Stimulated activated CD8-positive, alpha-beta memory T cell treated with anti-CD3 and anti-CD28 coated beads, Interleukin-15, amount 100 ng/mL, for 1 hour (primary cell): ENCODE results near the gene GALNT18.

Experiments
- DNase-seq: peaks from one replicate; pipeline ENCODE4 v3.0.0-alpha.2; 2020; ENCODE audit warnings: low read depth

Gene GALNT18

DNA sequence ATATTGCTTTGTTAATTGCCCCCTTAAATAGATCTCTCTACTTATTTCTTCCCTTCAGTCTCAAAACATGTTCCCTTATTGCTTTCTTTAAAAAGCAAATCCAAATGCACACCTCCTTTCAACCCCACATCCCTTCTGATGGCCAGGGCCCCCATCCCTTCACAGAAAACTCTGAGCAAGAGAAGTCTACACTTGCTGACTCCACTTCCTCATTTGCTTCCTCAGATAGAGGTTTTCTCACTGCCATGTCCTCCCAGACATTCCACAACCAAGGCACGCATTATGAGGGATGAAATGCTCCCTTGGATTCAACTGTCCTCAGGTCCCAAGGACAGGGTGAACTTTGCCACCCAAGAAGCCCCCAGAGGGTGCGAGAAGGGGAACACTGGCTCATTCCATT lies 311.9 kb downstream of the GALNT18 start:
- DNase-seq = no peak

DNA sequence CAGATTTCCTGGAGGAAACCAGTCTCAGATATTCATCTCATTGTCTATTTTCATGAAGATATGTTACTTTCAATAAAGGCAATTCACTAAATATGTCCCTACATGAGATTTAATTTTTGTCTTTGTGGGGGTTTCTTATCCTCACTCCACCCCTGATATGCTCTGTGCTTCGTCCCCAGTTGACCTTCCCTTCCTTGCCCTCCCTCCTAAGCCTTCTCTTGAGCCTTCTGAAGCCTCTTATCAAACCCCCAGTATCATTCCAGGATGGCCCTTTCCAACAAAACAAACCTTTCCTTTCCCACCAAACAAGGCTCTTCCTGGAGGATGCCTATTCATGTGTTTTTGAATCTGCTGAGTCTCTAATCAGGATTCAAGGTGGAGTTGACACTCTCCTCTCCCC lies 313.6 kb downstream of the GALNT18 start:
- no peak for DNase-seq

DNA sequence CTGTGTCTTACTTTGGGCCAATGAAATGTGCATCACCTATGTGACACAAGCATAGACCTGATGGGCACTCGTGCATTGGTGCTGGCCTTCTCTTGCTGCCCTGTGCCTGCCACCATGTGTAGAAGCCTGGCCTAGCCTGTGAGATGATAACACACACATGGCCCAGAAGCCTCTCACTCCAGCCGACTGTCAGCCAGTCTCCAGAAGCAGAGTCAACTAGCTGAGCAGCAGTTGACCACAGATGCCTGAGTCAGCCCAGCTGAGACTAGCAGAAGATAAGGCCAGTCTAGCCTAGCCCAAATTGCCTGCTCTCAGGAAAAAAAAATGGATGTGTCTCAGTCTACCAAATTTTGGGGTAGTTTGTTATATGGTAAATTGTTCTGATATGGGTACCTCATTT lies 314.9 kb downstream of the GALNT18 start:
- no peak for DNase-seq

DNA sequence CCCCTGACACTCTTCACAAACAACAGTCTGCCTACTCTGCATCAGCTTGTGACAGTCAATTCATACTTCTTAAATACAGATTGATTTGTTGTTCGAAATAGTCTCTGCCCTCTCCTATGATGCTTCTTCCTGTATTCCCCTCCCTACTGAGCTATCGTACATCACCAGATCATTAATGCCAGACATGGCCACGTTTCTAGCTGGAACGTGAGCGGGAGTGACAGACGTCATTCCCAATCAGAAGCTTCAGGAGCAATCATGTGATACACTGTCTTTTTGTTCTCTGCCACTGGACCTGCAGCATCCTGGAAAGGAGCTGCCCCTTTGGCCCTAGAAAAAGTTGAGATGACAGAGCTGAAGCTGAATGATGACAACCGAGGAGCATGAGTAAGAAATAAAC lies 317.3 kb downstream of the GALNT18 start:
- no peak for DNase-seq

DNA sequence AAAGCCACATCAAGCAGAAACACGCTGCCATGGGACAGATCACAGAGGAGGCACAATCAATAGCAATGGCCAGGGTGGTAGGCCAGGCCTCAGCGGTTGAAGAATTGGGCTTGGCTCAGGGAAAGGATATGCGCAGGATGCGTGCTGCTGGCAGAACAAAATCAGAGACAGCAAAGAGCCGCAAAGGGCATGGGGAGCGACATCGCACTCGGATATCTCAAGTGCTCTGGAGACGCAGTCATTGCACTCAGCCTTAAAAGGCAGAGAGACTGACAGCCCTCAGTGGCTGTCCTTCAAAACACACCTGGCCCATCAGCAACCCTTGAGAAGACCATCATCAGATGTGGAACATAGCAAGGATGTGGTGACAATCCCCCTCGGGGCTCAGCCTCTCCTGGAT lies 319.2 kb downstream of the GALNT18 start:
- DNase-seq = no peak

DNA sequence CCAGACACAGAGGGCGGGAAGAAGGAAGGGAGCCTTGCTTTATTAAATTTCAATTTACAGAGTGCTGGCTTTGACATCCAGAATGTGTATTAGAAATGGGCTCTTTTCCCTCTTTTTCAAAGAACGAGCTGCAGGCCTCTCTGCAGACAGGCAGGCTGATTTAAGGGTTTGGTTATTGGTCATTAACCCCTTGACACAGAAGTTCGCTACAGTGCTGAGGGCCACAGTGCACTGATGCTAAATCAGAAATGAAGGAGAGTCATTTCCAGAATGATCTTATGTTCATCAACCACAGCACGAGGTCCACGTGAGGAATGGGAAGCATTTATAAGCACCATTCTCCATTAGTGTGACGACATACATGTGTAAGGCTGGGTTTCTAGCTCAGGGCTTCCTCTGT lies 320.6 kb downstream of the GALNT18 start:
- no peak for DNase-seq

DNA sequence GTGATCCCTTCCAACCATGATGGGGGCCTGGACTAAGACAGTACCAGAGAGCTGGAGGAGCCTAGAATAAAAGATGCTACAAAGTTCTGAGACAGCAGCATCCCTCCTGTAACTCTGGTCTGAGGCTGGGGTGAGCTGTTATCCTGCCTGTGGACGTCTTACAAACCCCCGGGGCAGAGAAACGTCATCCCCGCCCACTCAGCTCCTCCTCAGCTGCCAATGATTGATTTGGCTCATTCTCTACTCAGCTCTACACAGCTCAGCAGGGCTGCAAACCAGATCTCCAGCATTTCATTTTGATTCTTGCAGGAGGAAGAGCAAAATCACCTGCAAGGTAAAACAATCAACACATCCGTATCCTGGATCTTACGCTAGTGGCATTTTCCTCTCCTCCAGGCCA lies 324.2 kb downstream of the GALNT18 start:
- DNase-seq = no peak

DNA sequence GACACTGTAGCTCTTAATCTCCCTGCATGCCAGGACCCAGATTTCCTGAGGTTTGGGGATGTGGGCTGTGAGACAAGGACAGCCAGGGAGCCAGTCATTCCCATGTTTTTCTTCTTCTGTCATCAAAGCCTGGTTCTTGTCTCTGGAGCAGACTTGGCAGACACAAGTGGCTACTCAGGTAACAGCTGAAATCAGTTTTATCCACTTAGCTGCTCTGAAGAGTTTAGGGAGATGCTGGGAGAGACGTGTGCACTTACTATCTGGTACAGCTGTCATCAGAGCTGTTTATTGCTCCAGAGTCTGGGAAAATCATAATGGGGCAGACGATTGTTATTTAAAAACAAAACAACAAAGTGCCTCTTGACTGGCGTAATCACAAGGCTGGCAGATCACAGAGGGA lies 325.4 kb downstream of the GALNT18 start:
- DNase-seq = no peak

DNA sequence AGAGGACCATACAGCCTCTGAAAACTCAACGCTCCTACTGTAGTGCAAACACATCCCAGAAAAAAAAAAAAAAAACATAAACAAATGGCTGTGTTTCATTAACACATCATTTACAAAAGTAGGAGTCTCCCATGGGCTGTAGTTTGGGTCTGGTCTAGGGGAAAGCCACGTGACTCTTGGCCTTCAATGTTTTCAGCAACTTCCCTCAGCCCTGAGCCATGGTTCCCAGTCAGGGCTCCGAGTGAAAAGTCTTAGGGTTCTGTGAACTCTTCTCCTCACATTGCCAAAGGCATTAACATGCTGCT lies 327.3 kb downstream of the GALNT18 start:
- DNase-seq = no peak

DNA sequence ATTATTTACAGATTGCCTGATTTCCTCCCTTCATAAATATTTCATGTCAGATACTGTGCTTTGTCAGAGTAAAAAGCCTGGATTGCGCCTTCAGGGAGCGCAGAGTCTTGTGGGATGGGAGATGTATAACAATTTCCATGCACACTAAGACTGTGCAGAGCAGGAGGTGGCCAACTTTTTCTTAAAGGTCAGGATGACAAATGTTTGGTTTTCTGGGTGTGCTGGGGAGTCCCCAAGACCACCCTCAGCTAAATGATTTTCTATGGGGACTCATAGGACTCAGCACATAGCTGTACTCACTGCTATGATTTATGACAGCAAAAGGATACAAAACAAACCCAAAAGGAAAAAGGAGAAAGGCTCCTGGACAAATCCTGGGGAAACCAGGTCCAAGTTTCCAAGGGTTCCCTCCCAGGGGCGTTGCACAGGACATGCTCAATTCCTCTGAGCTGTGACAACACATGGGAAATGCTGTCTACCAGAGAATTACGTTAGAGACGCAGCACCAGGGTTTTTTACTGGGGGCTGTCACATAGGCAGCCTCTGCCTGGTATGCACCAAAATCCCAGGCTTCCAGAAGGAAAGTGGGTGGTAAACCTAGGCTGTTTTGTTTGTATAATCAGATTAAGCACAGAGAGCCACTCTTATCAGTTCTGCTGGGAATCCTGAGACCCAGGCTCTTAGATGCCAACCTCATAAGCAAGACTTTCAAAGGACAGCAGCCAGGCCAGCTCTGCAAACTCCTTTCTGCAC lies 327.8 kb downstream of the GALNT18 start:
- no peak for DNase-seq

DNA sequence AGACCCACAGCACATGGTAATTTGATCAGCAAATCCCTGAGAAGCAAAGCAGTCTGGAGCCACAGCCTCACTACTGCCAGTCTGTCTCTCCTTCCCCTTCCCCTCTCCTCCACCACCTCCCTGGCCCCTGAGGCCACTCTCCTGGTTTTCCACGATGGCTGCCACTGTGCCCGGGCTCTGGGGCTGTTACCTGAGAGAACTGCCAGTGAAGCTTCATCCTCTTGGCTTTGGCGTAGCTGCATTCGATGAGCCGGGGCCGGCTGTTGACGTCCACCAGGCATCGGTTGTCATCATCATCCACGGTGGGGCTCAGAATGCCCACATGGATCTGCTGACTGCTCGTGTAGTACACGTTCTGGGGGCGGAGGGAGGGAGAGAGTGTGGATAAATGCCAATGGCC lies 329.0 kb downstream of the GALNT18 start:
- no peak for DNase-seq

DNA sequence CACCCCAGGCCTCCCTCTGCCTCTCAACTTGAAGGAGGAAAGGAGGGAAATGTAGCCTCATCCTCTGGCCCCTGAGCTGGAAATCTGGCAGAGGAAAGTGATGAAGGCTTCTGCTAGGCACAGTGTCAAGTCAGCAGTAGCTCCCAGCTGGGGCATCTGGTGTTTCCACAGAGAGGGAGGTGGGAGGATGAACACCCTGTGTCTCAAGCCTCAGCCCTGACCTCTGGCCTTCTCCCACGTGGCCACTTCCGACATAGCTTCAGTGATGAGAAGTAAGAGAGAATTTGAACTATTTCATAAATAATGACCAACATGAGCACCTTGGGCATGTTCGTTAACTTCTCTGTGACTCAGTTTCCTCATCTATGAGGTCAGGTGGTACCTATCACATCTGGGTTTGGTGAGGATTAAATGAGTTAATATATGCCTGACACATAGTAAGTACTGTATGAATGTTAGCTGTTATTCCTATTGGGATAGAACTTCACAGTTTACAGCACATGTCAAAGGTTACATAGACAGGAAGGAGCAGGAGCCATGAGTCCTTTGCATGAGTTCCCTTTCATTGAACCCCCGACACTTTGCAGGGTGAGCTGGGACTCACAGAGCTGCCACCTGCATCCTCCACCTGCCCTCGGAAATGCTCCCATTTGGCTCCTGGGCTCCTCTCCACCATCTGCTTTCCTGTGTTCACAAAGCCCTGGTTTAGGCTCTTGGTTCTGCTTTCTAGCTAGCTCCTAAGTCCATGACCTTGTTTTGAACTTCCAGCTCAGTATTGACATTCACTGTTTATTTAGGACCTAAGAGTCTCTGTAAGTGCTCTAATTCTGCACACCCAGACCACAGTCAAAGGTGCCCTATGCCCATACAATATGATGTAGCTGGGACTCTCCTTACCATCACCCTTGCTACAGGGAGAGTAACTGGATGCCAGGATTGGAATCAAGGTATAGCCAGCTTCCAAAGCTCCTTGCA lies 330.5 kb downstream of the GALNT18 start:
- DNase-seq = no peak

DNA sequence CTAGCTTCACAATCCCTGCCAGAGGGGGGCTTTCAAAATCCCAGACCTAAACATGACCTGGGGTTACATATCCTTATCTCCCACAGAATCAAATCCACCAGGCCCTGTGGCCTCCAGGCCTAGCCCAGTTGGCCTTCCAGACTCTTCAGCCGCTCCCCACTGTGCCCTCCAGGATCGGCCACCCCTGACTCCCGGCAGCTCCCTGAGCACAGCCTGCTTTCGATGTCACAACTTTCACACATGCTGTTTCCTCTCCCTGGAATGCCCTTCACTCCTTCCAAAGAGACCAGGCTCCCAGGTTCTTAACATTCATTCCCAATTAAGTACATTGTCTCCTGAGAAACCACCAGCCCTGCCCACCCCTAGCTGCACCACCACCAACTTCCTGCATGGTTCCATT lies 331.5 kb downstream of the GALNT18 start:
- DNase-seq = no peak

DNA sequence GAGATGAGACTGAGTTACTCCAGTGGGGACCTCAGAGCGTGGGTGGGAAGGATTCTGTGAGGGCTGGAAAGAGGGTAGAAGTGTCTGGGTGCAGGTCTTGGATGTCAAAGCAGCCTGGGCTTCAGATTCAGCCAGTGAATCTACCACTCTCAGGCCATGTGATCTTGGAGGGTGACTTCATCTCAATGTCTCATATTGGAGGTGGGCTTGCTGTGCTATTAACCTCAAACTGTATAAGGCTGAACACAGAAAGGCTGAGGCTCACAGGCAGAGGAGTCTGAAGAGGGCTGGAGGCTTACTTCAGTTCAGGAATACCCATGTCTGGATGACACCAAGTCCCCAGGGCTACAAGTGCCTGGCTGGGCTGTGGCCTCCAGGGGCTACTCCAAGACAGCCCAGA lies 332.1 kb downstream of the GALNT18 start:
- no peak for DNase-seq

DNA sequence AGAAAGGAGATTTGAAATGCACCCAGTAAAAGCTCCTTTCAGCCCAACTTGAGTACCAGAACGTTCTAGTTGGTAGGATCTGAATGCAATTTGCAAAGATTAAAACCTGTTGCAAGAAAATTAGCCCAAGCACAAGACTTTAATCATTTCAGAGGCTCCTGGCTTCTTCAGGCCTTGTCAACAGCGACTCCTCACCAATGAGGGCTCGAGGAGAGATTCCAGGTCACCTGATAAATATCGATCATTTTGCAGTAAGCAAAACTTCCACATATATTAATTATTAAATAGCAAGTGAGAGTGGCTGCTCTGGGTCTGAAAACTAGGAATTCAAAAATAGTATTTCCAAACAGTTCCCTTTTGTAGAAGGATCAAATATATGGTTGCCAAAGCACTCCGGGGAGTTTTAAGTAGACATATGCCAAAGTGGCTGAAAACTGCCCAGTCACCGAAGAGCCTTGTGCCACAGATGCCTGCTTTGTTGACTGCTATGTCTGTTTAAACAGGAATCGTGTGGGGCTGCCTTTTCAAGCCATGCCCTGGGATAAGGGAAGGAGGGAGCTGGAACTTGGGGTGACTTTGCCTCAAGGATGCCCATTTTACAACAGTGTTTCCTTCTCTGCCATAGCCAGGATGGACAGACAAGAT lies 332.7 kb downstream of the GALNT18 start:
- DNase-seq = no peak

DNA sequence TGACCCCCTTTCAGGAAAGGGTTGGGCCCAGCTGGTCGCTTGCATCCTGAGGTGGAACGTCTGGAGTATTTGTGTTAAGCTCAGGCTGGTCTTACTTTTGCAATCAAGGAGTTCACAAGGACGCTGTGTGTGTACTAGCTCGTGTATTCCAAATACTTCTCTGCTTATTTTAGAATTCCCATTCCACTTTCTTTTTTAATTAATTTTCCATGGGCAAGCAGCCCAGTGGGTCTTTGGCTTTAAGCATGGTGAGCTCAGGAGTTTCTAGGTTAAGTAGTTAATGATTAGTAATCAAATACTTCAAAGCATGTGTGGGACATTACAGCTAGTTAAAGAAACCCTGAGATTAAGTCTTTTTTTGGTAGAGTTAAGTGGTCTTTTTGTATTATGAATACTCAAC lies 337.3 kb downstream of the GALNT18 start:
- no peak for DNase-seq

DNA sequence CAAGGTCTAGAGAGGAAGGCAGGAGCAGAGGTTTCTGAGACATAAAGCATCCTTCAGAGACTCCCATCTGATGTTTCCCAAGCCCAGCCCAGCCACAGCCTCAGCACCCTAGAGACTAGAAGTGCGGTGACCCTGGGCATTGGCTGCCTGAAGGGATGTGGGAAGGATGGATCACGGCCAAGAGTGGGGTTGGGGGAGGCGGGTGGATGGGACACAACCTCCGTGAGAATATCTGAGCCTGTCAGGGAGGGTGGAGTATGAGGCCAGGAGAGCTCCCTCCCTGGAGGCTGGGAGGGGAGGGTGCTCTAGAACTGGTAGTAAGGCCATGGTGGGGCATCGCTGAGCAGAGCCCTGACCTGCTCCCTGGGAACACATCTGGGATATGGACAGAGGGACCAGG lies 340.2 kb downstream of the GALNT18 start:
- no peak for DNase-seq

DNA sequence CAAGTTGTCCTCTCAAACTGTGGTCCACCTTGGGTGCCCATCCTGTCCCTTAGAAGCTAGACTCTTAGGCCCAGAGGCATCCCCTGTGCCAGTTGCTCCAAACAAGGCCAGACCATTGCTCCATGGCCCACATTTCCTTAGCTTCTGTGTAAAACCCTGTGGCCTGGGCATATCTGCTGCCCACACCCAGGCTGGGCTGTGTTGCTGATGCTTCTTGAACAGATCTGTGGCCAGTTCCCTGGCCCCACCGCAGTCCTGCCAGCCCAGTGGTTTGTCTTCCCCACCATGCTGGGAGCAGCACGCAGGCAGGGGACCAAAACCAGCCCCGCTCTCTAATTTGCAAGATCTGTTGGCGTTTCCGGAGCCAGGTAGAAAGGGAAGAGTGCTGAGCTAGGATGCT lies 341.0 kb downstream of the GALNT18 start:
- no peak for DNase-seq

DNA sequence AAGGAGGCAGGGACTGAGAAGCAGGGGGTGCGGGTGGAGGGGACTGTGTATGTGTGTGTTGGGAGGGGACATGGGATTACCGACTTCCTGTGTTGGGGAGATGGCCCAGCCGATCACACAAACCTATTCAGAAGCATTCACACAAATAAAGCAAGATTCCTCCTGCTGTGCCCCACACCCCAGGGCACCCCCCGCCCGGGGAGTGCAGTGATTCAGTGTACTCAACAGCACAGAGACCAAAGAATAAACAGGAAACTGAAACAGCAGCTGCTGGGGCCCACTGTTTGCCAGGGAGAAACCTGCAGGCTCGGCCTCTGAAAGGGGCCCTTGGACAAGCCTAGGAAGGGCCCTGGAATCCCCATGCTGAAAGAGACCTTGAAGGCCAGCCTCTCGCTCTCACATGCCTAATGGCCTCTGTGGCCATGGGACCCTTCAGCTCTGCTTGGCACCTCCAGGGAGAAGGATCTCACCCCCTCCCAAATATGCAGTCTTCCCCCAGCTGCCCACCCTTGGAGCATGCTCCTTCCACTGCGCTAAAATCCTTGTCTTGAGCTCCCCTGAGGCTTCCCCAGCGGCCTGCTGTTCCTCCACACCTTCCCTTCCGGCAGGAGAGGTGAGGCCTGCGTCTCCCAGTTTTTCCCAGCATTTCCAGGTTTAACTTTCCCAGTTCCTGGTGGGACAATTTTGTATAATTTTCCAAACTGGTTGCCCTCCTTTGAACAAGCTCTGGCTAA lies 341.7 kb downstream of the GALNT18 start:
- DNase-seq = no peak

DNA sequence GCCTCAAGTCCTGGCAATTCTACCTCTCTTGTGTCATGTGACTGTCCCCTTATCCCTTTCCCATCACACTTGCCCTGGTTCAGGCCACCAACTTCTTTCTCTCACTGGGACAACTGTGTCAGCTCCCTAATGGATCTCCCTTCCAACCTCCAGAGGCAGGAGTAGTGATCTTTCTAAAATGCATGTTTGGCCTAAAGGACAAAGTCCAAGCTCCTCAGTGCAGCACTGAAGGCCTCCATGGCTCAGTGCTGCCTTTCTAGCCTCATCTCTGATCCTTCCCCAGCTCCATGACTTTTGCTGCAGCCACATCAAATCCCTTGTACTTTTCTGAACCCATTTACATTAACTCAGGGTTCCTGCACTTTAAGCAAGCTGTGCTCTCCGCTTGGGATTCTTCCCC lies 349.6 kb downstream of the GALNT18 start:
- DNase-seq = no peak

DNA sequence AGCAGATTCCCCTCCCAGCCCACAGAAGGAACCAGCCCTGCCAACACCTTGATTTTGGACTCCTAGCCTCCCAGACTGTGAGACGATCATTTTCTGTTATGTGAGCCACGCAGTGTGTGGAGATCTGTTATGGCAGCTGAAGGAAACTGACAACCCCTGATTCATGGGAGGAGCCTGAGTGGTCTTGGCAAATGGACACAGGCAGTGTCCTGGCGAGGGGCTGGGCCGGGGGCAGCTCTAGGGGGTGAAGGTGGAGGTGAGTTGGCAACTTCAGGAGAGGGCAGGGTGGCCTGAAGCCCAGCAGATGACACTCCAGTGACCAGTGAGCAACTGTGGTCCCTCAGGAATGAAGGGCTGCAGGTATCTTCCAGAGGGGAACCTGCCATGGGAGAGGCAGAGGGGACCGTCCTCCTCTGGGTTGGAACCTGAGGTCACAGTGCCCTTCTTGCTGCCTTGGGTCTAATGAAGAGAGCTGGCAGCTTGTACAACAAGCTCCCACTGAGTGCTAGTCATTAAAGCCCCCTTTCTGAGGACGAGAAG lies 351.5 kb downstream of the GALNT18 start:
- DNase-seq = no peak

DNA sequence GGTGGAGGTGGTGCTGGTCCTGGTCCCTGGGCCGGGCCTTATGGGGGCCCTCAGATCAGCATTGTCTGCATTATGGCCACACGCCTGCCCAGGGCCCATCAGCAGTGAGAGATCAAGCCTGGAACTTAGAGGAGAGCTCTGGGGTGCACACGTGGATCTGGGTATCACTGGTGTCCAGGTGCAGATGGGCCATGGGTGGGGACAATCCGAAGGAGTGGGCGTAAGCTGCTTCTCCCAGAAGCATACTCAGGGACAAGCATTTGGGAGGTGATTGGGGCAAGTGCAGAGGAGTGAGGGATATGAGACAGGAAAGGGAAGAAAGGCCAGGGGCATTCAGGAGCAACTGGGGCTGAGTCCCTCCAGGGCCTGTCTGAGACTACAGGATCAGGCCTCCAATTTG lies 353.1 kb downstream of the GALNT18 start:
- no peak for DNase-seq
